Measurements from ENCODE around the gene SCRN2. TPM values are rescaled to one million over a fixed set of nuclear protein-coding genes. Genes with fewer than 3 reads are reported as not detected.
A peak's percentile ranks its signal among the peaks of the same experiment; 100 is the strongest.

SCRN2 gene
- total RNA-seq, result 126 TPM

GRCh38 chr17:47840742-47841487 is at the start of gene SCRN2:
Gene SCRN2, minus strand, starts transcription at chr17:47841273. Its CDS starts 430 bp downstream, at chr17:47840843.
- Histone ChIP-seq H3K4me3 (peak within 1 kb of the TSS; percentile 64 to 83), H3K9me3 (no peaks in the 10 kb centered on the region), H3K27ac (peak within 1 kb of the TSS; percentile 13 to 35), H3K27me3 (no peaks in the 10 kb centered on the region), H3K4me1 (peaks cover 5 to 6% of the 10 kb centered on the region in 2 donors), H3K36me3 (peaks cover 6 to 27% of the 10 kb centered on the region in 2 donors)
- DNase-seq (ENCODE audit: low spot score in 2 of 2), result peak; percentile 30 to 94
- peak; percentile 98 to 99 (median 98) for TF ChIP-seq CTCF (IDR thresholded peaks at IDR 0.05)
- intact Hi-C loops (cut with DNase I), result loop anchor here (1.0 to 10.0 kb wide), 6 partner anchors 49 to 294 kb away; partner anchors contain the start of genes CBX1, PNPO and SNX11

GRCh38 chr17:47889734-47890529 is 48.9 kb upstream of the SCRN2 start:
- no peak overlapping the region for H3K4me3 ChIP-seq

GRCh38 chr17:47888293-47888692 is 47.2 kb upstream of the SCRN2 start:
- DNase-seq (ENCODE audit: low spot score in 2 of 2), result no peak
- no peaks in the 10 kb centered on the region for H3K9me3 ChIP-seq
- no peaks in the 10 kb centered on the region for H3K36me3 ChIP-seq
- H3K4me1 ChIP-seq, result no peaks in the 10 kb centered on the region
- H3K27ac ChIP-seq, result no peak overlapping the region
- no peak for TF ChIP-seq CTCF (IDR thresholded peaks at IDR 0.05)
- H3K4me3 ChIP-seq, result no peak overlapping the region
- intact Hi-C loops (cut with DNase I), result no loop called here
- H3K27me3 ChIP-seq, result no peaks in the 10 kb centered on the region

More at GRCh38 chr17:47889734-47890529, 48.9 kb upstream of the SCRN2 start:
- intact Hi-C loops (cut with DNase I), result loop anchor here (1.0 to 10.0 kb wide), 2 partner anchors 49 to 195 kb away; partner anchors contain the start of genes SCRN2 and TBKBP1
- no peaks in the 10 kb centered on the region for H3K9me3 ChIP-seq
- no peaks in the 10 kb centered on the region for H3K36me3 ChIP-seq
- DNase-seq (ENCODE audit: low spot score in 2 of 2), result peak; percentile 23 to 93
- H3K27ac ChIP-seq, result no peak overlapping the region
- peak; percentile 90 to 98 (median 92) for TF ChIP-seq CTCF (IDR thresholded peaks at IDR 0.05)
- peaks cover 0 to 5% of the 10 kb centered on the region in 2 donors for H3K4me1 ChIP-seq
- no peaks in the 10 kb centered on the region for H3K27me3 ChIP-seq

- no peaks in the 10 kb centered on the region for H3K9me3 ChIP-seq
- no peak for TF ChIP-seq CTCF (IDR thresholded peaks at IDR 0.05)
- peaks cover 0 to 5% of the 10 kb centered on the region in 2 donors for H3K4me1 ChIP-seq
- no peak overlapping the region for H3K27ac ChIP-seq
- no peaks in the 10 kb centered on the region for H3K27me3 ChIP-seq
- H3K36me3 ChIP-seq, result no peaks in the 10 kb centered on the region
- DNase-seq (ENCODE audit: low spot score in 2 of 2), result no peak
- H3K4me3 ChIP-seq, result no peak overlapping the region
- intact Hi-C loops (cut with DNase I), result no loop called here
These were observed 44.0 kb upstream of the SCRN2 start for GRCh38 chr17:47884905-47885730.

- peaks cover 0 to 5% of the 10 kb centered on the region in 2 donors for H3K4me1 ChIP-seq
- no peak overlapping the region for H3K4me3 ChIP-seq
- no peak for TF ChIP-seq CTCF (IDR thresholded peaks at IDR 0.05)
- H3K27me3 ChIP-seq, result no peaks in the 10 kb centered on the region
- no peaks in the 10 kb centered on the region for H3K36me3 ChIP-seq
- intact Hi-C loops (cut with DNase I), result no loop called here
- no peaks in the 10 kb centered on the region for H3K9me3 ChIP-seq
- DNase-seq (ENCODE audit: low spot score in 2 of 2), result no peak
- no peak overlapping the region for H3K27ac ChIP-seq
These were observed 43.3 kb upstream of the SCRN2 start for GRCh38 chr17:47884427-47884740.

Data from ascending aorta (tissue), 2 donors.